IPS-20b (cell line): Measurements from ENCODE around the gene DDX55.

Experiments
- H3K27ac ChIP-seq: one replicate; pipeline ENCODE4 v1.5.1; 2013; ENCODE audit warnings: low read length
- H3K27me3 ChIP-seq: 2 replicates; pipeline ENCODE4 v1.6.1; 2013; ENCODE audit warnings: mild to moderate bottlenecking, low read length, inconsistent platforms; ENCODE audit not compliant: insufficient read depth
- H3K36me3 ChIP-seq: 2 replicates; pipeline ENCODE4 v1.6.1; 2013; ENCODE audit warnings: low read depth, mild to moderate bottlenecking, inconsistent platforms, low read length, moderate library complexity; ENCODE audit not compliant: insufficient read depth
- H3K4me1 ChIP-seq: 2 replicates; pipeline ENCODE4 v1.6.1; 2013; ENCODE audit warnings: mild to moderate bottlenecking, control low read depth, inconsistent platforms, low read length, moderate library complexity; ENCODE audit not compliant: insufficient read depth
- H3K4me3 ChIP-seq: 2 replicates; pipeline ENCODE4 v1.5.1; 2013; ENCODE audit warnings: mild to moderate bottlenecking, low read length, inconsistent platforms
- H3K9ac ChIP-seq: 2 replicates; pipeline ENCODE4 v1.6.1; 2013; ENCODE audit warnings: low read depth, mild to moderate bottlenecking, inconsistent platforms, low read length, moderate library complexity
- H3K9me3 ChIP-seq: 2 replicates; pipeline ENCODE4 v1.6.1; 2013; ENCODE audit warnings: mild to moderate bottlenecking, low read depth, low read length, inconsistent platforms; ENCODE audit not compliant: insufficient read depth

The DDX55 gene

DNA sequence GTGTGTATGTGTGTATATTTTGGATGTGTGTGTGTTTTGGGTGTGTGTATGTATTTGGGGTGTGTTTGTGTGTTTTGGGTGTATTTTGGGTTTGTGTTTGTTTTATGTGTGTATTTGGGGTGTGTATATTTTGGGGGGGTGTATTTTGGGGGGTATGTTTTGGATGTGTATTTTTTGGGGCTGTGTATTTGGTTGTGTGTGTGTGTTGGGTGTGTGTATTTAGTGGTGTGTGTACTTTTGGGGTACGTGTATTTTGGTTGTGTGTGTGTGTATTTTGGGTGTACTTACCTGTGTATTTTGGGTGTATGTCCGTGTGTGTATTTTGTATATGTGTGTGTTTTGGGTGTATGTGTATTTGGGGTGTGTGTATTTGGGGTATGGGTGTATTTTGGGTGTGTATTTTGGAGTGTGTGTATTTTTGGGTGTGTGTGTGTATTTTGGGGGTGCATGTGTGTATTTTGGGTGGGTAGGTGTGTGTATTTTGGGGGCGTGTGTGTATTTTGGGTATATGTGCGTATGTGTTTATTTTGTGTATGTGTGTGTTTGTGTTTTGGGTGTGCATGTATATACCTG lies 52.3 kb downstream of the DDX55 start:
- H3K9me3 ChIP-seq: no peaks in the 10 kb centered on the region
- H3K4me1 ChIP-seq: no peaks in the 10 kb centered on the region
- H3K27ac ChIP-seq: no peak overlapping the region
- peaks cover 77% of the 10 kb centered on the region for H3K36me3 ChIP-seq
- no peak overlapping the region for H3K4me3 ChIP-seq
- H3K9ac ChIP-seq: no peak overlapping the region
- H3K27me3 ChIP-seq: no peaks in the 10 kb centered on the region

DNA sequence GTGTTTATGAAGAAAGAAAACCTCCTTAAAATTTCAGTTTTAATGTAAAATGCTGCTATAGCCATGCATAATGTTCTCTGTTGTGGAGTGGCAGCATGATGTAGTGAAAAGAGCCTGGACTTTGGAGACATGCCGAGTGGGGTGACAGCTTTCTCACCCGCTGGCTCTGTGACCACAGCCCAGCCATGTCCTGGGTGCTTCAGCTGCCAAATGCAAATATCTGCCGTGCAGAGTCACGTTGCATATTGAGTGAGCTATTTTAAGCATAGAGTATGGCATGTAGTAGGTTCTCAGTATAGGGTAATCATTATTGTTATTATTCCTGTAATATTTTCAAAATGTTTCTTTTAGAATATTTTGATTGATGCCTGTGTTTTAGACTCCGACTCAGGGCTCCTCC lies 53.5 kb downstream of the DDX55 start:
- Histone ChIP-seq H3K9me3 (no peaks in the 10 kb centered on the region), H3K4me1 (no peaks in the 10 kb centered on the region), H3K27me3 (no peaks in the 10 kb centered on the region), H3K27ac (no peak overlapping the region), H3K9ac (no peak overlapping the region), H3K4me3 (no peak overlapping the region), H3K36me3 (peaks cover 75% of the 10 kb centered on the region)

DNA sequence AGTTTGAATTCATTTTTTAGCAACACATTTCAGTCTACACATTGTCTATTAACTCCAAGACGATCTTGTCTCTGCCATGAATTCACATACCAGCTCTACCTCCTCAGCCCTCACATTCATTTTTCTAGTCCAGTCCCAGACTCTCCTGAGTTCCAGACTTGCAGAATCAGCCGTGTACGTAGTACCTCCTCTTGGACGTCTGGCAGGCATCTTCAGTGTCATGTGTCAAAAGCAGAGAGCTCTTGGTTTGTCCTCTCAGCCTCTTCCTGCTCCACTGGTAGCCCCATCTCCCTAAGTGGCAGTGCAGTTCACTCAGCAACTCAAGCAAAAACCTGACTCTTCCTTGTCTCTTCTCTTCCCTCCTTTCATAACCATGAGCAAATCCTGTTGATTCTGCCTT lies 54.5 kb downstream of the DDX55 start:
- no peaks in the 10 kb centered on the region for H3K9me3 ChIP-seq
- no peak overlapping the region for H3K27ac ChIP-seq
- H3K4me1 ChIP-seq: no peaks in the 10 kb centered on the region
- H3K36me3 ChIP-seq: peaks cover 70% of the 10 kb centered on the region
- no peaks in the 10 kb centered on the region for H3K27me3 ChIP-seq
- no peak overlapping the region for H3K4me3 ChIP-seq
- H3K9ac ChIP-seq: no peak overlapping the region

DNA sequence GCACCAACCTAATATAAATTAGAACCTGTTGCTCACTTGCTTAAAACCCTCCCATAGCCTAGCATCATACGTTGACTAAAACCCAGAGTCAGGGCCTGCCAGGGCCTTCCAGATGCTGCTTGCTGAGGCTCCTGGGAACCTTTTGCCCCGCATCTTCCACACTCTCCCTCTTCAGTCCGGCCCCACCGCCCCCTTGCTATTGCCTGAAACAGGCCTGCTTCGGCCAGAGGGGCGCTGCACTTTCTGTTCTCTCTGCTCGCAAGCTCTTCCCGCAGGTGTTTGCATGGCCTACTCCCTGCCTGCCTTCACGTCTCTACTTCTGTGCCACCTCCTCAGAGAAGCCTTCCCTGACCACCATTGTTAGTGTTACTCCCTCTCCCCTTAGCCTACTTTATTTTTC lies 55.3 kb downstream of the DDX55 start:
- H3K27me3 ChIP-seq: no peaks in the 10 kb centered on the region
- H3K9me3 ChIP-seq: no peaks in the 10 kb centered on the region
- H3K36me3 ChIP-seq: peaks cover 64% of the 10 kb centered on the region
- H3K27ac ChIP-seq: no peak overlapping the region
- no peak overlapping the region for H3K4me3 ChIP-seq
- H3K4me1 ChIP-seq: no peaks in the 10 kb centered on the region
- no peak overlapping the region for H3K9ac ChIP-seq

DNA sequence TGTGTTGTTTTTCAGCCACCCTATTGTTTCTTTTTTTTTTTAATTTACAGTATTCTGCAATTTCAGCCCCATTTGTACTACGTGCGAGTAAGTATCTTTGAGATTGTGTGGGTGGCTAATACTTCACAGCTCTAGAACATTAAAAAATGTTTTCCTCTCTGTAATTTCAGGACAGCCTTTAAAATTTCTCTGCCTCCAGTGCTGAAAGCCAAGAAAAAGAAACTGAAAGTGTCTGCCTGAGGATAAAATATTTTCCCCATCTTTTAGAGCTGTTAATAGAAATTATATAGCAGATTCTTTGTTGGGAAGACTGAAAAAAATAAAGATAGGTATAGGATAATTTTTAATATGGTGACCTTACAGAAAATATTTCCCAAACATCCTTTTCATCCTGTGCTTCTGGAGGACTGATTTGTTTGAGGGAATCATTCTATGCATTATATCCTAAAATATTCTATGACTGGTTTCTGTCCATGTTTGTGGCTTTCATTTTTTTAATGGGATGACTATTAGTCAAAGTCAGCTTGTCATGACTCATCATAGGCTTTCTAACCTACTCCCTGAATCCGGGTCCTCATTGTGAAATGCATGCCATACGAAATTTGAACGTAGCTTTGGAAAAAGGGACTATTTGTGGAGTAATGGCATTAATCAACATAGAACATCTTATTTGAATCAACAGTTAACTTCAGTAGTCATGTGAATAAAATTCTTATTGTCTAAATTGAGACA lies 58.3 kb downstream of the DDX55 start:
- Histone ChIP-seq H3K36me3 (peaks cover 44% of the 10 kb centered on the region), H3K27me3 (no peaks in the 10 kb centered on the region), H3K4me3 (no peak overlapping the region), H3K9ac (no peak overlapping the region), H3K27ac (no peak overlapping the region), H3K9me3 (no peaks in the 10 kb centered on the region), H3K4me1 (no peaks in the 10 kb centered on the region)

DNA sequence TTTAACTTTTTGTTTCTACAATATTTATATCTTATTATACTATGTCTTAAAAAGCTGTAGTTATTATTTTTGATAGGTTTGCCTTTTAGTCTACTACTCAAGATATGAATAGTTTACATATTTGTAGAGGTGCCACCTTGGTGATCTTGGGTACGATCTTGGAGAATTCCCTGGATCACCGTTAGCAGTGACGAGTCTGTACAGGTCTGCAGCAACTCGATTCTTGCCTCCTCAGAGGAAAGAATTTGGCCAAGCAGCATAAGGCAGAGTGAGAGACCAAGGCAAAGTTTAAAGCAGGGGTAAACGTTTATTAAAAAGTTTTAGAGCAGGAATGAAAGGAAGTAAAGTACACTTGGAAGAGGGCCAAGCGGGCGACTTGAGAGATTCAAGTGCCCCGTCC lies 65.9 kb downstream of the DDX55 start:
- Histone ChIP-seq H3K27me3 (no peaks in the 10 kb centered on the region), H3K36me3 (peaks cover 4% of the 10 kb centered on the region; the same call in 1 of the 2 replicates), H3K4me3 (no peak overlapping the region), H3K9ac (no peak overlapping the region), H3K27ac (no peak overlapping the region), H3K4me1 (no peaks in the 10 kb centered on the region), H3K9me3 (no peaks in the 10 kb centered on the region)
